ENCODE measurements around the gene ZSWIM7.
A peak's percentile ranks its signal among the peaks of the same experiment; 100 is the strongest.

Gene ZSWIM7, protein sequence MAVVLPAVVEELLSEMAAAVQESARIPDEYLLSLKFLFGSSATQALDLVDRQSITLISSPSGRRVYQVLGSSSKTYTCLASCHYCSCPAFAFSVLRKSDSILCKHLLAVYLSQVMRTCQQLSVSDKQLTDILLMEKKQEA

DNA sequence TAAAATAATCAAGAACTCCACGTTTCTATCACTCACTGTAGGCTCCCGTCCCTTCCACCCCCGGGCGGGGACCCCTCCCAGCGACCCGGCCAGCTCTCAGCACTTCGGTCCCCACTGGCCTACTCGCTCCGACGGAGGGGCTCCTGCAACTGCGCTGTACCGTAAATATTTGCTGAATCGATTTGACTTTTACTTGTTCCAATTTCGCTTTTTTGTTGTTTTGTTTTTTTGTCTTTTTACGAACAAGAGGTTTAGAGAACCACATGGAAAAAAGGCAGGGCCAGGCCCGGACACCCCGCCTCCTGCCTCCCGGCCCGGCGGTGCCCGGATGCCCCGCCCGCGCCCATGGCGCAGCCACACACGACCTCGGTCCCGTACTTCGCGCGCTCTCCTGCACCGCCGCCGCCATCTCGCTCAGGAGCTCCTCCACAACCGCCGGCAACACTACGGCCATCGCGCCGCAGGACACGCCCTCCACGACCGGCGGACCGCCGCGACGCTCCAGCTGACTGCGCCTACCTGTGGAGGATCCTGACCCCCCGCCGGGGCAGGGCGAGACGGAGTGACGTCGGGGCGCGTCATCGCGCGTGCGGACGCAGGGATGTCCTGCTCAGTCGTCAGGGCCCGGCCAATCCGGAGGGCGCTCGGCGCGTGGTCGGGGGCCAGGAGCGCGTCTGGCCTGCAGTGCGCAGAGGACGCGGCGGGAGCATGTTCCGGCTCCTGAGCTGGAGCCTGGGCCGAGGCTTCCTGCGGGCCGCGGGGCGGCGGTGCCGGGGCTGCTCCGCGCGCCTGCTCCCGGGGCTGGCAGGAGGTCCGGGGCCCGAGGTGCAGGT is at the start of gene ZSWIM7, which contains the start of gene TTC19:
ZSWIM7 (minus strand) TSS at position 564 of the 833 bp plus-strand sequence; CDS start at position 454, 110 bp downstream.
TTC19 (plus strand) TSS at position 684 of the 833 bp plus-strand sequence; CDS start at position 709, 25 bp downstream.
- peak; percentile 75 for DNase-seq

DNA sequence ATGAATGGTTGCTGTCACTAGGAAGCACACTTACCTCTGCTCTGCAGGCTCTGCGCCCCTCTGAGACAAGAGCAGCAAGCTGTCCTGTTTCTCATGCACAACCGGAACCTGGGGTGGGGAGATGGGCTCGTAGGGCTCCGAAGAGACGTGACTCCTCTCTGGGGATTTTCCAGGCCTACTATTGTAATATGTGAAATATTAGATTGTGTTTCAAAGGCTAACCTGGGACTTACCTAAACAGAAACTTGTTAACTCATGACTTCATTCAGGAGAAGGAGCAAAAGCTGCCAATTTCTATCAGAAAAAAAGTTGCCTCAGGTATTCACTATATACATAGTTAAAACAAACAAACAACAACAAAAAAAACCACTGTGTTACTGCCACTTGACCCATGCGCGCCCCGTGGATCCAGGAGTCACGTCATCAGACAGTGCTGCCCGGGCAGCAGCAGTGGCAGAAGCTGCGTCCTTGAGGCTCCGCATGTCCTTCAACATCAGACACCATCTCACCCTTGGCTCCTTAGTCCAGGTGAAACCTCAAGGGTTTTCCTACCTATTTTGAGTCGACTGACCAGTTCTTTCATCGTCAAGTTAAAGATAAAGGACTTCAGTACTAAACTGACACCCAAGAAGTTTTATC is 49.4 kb upstream of the ZSWIM7 start:
- no peak for DNase-seq

DNA sequence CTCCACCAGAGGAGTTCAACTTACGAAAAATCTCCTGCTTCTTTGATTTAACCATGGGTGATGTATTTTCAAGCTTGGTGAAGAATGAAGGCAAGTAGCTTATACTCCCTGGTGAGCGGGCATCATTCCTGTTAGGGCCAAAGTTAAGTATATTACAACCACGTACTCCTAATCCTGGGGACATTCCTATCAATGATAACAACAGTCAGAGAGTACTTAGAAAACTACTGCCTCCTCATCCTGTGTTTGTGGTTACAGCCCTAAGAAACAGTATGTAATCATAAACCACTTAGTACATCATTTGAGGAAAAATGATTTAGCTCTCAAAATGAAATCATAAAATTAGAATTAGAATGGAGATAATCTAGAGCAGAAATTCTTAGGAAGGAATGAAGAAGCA is 47.5 kb upstream of the ZSWIM7 start:
- DNase-seq: no peak

DNA sequence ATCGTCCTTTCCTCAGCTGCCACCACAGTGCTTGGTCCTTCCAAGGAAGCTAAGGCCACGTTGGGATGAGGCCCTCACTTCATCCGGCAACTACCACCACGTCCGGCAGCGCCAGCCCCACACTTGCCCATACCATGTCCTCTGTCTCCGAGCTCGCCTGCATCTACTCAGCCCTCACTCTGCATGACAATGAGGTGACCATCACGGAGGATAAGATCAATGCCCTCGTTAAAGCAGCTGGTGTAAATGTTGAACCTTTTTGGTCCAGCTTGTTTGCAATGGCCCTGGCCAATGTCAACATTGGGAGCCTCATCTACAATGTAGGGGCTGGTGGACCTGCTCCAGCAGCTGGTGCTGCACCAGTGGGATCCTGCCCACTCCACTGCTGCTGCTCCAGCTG is 45.0 kb upstream of the ZSWIM7 start:
- DNase-seq: no peak

DNA sequence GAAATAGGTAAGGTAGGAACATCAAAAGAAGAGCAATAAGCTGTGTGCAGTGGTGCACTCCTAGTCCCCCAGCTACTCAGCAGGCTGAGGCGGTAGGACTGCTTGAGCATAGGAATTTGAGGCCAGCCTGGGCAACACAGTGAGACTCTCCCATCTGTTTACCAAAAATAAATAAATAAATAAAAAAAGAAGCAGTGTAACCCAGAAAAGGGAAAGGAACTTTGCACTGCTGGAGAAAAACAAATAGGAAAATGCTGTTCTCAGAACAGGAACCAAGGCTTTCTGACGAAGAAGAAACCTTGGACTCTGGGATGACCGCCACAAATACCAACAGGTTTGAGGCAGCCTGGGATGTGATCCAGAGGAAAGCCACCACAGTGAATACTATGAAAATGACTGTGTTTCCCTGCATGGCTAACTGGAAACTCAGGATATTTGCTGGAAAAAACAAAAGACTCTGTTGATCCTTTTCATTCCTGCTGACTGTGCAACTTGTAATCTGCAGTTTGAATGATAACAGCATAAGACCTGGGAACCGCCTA is 41.3 kb upstream of the ZSWIM7 start:
- DNase-seq: no peak

DNA sequence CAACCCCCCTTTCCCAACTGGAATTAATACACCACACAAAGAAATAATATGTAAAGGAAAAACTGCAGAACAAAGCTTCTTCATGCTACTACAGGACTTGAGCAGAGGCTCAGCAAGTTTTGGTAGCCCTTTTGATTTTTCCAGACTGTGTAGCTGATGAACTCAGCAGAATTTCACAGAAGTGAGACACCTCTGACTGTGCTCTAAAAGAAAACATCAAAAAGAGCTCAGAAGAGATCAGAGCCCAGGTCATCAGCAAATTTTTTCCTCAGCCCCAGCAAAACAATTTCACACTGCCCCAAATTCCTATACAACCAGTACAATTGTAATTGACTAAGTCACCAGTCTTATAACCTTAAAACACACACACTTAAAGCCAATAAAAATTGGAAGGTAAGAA is 38.1 kb upstream of the ZSWIM7 start:
- DNase-seq: no peak

DNA sequence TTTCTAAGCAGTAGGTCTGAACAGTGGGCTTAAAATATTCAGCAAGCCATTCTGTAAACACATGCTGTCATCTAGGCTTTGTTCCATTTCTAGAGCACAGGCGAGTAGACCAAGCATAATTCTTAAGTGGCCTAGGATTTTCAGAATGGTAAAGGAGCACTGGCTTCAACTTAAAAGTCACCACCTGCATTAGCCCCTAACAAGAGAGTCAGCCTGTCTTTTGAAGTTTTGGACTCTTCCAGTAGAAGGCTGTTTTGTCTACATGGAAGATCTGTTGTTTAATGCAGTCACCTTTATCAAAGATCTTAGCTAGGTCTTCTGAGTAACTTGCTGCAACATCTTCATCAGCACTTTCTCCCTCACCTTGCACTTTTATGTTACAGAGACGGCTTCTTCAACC is 36.8 kb upstream of the ZSWIM7 start:
- no peak for DNase-seq

DNA sequence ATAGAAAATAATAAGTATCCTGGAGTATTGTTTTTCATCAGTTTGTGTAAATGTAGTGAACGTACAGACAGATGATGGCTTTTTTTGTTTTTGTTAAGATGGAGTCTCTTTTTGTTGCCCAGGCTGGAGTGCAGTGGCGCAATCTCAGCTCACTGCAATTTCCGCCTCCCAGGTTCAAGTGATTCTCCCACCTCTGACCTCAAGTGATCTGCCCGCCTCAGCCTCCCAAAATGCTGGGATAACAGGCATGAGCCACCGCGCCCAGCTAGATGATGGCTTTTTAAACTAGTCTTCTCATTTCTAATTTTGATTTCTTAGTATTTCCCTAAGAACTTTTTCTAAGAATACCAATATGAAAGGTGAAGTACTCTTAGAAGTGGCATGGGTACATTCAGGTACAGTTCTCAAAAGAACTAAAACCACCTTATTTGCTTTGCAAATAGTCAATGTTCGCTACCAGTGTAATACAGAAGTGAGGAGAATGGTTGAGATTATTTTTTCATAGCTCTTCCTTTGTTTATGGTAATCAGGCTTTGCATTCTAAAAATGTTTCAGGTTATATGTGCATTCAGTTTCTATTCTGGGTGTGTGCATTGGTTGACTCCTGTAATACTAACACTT is 34.3 kb upstream of the ZSWIM7 start:
- no peak for DNase-seq

DNA sequence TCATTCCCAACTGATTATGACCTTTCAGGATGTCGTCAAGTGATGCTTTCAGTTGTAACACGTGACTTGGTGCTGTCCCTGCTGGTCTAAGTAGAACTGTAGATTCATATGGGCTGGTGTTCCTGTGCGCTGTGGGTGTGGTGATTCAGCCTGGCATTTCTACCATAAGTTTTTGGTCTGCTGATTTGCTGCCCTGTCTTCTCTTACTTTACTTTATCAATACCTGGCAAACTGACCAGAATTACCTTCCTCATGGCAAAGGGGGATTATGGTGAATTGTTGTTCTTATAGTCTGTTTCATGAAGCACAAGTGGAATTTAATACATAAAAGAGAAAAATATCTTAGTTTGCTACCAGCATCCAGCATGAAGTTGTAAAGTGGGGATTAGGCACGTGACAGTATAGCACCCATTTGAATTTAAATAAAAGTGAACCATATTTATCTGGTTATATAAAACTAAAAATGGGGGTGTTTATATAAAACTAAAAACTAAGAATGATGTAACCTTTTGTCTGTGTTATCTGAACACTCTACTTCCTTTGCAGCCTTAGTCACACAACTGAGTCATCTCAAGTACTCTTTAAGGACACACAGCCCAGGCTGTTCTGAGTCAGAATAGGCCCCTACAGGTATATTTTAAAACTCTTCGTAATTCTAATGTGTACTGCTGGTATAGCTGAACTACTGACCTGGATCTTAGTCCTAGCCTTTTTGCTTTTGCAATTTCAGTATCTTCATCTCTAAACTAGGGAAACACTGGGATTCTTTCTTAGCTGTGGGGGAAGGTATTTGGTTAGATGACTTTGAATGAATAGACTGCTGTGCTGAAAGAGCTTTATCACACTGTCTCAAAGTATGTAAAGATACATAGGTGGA is 28.4 kb upstream of the ZSWIM7 start:
- DNase-seq: no peak

DNA sequence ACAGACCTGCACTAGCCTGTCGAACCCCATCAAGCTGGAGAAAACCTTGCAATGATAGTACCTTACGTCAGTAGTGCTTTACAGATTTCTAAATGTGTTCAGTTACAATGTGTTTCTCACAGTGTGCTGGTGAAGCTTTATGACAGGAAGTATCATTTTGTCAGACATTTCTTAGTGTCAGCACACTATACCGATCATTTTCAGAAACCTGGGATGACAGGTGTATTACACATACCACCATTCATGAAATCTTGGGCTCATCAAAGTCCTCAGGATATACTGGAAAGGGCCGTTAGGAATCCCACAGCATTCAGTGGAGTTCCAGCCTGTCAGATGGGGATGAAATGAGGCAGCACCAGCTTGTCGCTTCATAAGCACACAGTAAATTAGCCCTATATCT is 27.4 kb upstream of the ZSWIM7 start:
- no peak for DNase-seq

DNA sequence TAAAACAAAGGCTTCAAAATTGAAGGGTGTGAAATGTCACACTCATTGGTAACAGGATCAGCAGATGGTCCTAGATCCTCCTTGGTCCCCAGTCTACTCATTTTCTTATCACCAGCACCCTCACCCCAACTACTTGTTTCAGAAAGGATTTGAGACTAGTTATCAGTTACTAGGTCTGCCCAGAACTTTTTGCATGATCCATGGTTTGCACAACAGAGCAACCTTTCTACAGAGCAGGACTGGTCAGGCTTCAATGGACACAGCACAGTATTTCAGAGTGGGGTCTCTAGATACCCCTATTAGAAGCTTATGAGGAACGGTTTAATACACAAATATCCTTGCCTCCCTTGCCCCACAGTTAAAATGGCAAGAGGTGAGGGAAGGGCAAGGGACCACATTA is 25.7 kb upstream of the ZSWIM7 start:
- DNase-seq: no peak

DNA sequence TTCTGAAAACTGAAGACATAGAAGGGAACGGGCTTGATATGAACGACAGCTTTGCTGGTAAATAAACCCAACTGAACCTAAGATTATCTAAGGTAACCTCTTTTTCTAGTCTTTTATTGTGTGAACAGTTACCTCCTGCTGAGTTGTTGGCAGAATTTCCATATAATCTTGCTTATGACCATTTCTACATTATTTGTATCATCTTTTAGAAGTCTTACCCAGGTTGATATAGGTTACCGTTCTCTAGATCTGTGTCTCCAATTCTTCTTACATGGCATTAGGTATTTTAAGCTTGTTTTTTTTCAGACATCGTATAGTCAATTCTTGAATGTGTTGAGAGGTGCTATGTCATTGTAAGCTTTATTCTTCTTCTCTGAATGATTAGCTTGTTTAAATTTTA is 24.4 kb upstream of the ZSWIM7 start:
- no peak for DNase-seq

DNA sequence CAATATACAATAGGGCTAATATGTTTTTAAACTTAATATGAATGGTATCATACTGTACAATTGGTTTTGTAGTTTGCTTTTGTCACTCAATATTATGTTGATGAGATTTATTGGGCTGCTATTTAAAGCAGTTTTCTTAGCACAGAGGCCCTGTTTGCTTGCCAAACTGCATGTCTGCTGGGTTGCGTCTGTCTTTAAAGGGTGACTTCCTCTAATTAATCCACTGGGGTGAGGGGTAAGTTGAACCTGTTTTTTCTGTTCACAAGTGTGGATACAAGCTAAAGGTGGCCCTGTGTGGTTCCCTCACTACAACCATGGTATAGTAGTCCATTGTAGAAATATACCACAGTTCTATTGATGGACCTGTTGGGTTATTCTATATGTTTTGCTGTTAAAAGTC is 19.8 kb upstream of the ZSWIM7 start:
- DNase-seq: no peak

DNA sequence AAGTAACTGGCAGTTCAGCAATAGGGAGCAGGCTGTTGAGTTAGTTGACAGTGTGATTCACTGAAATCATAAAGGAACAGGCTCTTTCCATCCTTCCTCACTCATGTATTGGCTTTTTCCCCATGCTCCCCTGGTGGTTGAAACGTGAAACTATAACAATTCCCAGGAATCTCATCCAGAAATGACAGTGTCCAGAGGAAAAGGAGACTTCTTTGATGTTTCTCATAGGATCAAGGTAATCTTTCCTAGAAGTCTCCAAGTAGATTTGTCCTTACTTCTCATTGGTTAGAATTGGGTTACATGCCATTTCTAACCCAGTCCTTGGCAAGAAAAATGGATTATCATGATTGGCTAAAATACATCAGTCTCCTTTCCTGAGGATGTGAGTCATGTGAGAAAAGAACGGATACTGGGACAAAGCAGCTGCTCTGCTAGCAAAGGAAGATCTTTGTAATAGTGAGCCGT is 14.5 kb upstream of the ZSWIM7 start:
- no peak for DNase-seq

DNA sequence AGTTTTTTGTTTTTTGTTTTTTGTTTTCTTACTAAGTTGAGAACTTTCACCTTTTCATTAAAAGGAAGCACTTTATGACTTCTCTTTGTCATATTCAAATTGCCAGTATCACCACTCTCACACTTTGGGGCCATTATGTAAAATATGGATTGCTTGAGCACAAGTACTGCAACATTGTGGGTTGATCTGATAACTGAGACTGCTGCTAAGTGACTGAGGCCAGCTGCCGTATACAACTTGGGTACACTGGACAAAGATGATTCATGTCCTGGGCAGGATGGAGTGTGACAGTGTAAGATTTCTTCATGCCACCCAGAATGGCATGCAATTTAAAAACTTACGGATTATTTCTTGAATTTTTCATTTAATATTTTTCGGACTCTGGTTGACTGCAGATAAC is 7.9 kb upstream of the ZSWIM7 start:
- DNase-seq: no peak

DNA sequence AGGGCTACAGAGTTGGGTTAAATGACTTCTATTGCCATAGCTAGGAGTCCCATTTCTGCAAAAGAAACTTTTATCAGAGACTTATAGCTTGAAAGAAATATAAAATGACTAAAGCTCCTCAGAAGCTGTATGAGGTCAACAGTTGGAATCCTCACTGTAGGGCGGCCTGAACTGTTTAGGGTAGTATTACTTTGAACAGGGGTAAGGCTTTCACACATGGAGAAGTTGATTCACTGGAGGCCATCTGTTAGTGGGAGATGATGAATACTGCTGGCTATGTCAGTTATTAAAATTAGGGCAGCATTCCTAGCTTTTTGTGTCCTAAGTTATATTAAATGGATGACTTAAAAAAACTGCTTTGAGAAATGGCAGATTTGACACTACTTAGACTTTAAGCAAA is 6.1 kb upstream of the ZSWIM7 start:
- DNase-seq: no peak

DNA sequence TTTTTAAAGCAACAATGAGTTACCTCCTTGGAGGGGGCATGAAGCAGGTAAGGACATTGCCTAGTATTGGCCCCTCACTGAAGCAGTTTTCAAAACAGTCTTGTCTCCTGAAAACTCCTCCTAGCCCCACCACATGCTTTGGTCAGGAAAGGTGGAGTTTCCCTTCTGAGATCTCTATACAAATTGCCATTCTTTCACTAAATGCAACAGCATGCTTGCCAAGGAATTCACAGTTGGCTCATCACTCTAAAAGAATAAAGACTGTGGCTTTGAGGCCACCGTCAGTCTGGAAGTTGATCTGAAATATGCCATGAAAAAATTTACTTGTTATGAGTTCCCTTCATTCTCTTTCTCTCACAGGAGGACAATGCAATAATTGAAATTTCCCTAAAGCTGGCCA is 4.3 kb upstream of the ZSWIM7 start:
- no peak for DNase-seq

DNA sequence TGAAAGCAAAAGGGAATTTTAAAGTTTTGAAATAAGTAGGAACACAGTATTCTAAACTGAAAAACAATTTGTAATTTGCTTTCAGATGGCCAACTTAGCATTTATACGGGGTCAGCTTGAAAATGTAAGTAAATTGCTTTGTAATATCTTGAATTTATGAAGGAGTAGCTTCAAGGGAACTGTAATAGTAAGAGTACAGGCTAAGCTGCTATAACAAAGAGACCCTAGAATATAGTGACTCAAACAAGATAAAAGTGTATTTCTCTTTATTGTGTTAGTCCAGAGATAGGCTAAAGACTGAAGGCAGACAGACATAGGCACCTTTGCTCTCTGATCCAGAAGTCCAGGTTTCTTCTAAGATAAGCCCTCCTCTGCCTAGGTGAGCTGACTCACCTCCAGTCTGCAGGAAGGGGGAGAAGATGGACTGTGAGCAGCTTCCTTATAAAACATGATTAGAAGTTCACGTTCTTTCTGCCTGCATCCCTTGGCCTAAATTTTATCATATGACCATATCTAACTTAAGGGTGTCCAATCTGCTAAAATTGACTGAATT is 3.3 kb upstream of the ZSWIM7 start:
- DNase-seq: no peak

DNA sequence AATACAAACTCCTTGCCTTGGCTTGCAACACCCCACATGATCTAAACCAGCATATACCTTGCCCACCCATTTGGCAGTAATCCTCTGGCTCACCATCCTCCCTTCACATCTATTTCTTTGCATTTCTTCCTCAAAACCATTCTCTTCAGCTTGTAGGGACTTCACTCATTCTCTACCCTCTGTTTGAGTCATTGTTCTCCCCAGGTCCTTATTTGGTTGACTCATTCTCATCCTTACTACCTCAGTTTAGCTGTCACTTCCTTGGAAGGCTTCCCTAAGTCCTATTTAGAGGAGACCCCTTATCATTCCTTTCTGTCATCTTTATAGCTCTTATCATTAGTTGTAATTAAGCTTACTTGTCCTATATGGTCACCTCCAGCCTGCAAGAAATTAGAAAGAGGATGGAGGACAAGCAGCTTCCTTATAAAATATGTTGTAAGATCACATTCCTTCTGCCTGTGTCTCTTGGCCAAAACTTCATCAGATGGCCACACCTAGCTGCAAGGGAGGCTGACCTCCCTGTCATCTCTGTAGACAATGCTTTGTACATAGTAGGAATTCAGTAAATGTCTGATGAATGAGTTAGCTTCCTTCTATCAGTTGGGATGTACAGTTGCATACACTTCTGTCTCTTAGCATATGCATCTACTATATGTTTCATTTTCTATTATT is 1.9 kb upstream of the ZSWIM7 start:
- no peak for DNase-seq

DNA sequence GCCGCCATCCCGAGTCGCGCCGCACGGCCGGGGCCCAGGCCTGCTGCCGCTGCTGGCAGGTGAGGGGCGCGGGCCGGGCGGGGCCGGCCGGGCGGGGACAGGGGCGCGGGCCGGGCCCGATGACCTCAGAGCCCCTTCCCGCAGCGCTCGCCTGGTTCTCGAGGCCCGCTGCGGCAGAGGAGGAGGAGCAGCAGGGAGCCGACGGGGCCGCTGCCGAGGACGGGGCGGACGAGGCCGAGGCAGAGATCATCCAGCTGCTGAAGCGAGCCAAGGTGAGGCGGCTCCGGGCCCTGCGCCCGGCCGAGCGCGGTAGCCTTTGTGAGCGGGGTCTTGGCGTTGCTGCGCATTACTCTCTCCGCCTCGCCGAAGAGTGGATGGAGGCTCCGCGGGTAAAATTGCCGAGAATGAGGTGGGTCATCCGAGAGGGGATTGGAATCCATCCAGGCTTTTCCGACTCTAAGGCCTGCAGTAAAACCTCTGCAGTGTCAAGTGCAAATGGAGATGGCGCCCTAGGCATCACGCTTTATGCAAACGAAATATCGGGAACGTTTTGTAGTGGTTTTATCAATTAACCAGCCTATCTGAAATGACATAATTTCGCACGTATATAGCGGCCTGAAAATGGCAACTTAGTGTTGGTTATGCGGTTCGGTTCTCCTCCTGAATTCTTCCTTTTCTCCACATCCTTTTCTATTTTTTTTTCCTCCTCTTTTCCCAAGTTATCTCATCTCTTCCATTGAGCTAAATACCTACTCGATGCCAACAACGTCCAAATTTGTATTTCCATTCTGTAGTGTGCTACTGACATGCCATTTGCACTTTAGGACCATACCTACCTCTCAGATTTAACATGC is 697 bp upstream of the ZSWIM7 start:
- no peak for DNase-seq
